Hepatocyte (in vitro differentiated cells): Measurements from ENCODE around the gene ARL16.

Experiments used
- EZH2 ChIP-seq: fragments of 200-600 bp; sonication (generic); IDR thresholded peaks from 2 replicates; pipeline ENCODE4 v1.6.1; 2016; ENCODE audit warnings: antibody characterized with exemption, mild to moderate bottlenecking, borderline replicate concordance
- EZH2phosphoT487 ChIP-seq: fragments of 200-600 bp; sonication (generic); IDR thresholded peaks from one replicate; pipeline ENCODE4 v1.6.1; 2018; ENCODE audit warnings: antibody characterized with exemption, mild to moderate bottlenecking, low read depth, moderate library complexity; ENCODE audit not compliant: unreplicated experiment, severe bottlenecking
- TF ChIP-seq, protein P1 (sequence below): fragments of 200-600 bp; sonication (generic); IDR thresholded peaks from 2 replicates; pipeline ENCODE4 v1.5.1; 2016; ENCODE audit warnings: antibody characterized with exemption, mild to moderate bottlenecking; ENCODE audit not compliant: poor library complexity

DNA sequence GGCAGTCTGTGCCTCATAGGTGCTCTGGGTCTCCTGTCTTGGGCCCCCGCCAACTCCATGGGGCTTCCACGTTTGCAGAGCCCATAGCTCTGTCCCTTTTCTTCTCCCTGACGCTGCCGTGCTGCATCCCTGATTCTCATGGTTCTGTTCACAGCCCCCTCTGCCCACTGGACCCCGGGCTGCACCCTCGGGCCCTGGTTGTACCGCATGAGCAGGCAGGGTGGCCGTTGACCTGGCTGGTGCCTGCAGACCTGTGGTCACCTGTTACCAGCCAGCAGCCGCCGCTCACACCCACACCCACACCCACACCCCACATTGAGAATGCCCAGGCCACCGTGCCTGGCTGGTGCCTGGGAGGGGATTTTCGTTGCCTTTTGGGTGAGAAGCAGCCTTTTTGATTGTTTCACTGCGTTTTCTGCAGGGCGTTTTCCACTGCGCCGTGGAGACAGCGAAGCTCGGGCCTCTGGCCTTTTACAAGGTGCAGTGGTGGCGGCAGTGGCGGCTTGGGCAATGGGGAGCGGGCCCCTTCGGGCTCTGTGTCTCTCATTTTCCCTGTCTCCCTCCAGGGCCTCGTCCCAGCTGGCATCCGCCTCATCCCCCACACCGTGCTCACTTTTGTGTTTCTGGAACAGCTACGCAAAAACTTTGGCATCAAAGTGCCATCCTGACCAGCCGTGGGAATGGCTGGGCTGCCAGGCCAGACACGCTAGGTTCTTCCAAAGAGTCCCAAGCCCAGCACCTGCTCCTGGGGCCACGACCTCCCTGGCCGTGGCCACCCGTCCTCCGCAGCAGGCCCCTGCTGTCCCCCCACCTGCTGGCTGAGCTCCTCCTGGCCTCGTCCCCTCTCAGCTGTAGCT, 36.0 kb upstream of the ARL16 start:
- TF ChIP-seq EZH2 (no peak), EZH2phosphoT487 (no peak)
- TF ChIP-seq, protein P1, sequence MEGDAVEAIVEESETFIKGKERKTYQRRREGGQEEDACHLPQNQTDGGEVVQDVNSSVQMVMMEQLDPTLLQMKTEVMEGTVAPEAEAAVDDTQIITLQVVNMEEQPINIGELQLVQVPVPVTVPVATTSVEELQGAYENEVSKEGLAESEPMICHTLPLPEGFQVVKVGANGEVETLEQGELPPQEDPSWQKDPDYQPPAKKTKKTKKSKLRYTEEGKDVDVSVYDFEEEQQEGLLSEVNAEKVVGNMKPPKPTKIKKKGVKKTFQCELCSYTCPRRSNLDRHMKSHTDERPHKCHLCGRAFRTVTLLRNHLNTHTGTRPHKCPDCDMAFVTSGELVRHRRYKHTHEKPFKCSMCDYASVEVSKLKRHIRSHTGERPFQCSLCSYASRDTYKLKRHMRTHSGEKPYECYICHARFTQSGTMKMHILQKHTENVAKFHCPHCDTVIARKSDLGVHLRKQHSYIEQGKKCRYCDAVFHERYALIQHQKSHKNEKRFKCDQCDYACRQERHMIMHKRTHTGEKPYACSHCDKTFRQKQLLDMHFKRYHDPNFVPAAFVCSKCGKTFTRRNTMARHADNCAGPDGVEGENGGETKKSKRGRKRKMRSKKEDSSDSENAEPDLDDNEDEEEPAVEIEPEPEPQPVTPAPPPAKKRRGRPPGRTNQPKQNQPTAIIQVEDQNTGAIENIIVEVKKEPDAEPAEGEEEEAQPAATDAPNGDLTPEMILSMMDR: no peak
